Testis (tissue), 2 donors: Measurements from ENCODE around the gene MAPK8IP3.

Experiments used
- POLR2A ChIP-seq: fragments of 450-650 bp; IDR thresholded peaks from one replicate; pipeline ENCODE4 v1.6.1; 2017; ENCODE audit warnings: antibody characterized with exemption, mild to moderate bottlenecking, moderate library complexity
- TF ChIP-seq, protein P1 (sequence below), 3 experiments: fragments of 450-650 bp in 2 of 3; fragments of 200-600 bp in 1 of 3; sonication (generic) in 1 of 3; IDR thresholded peaks; one replicate each; pipeline ENCODE4 v1.5.1; 2016 to 2019; ENCODE audit warnings: antibody characterized with exemption in 3 of 3, mild to moderate bottlenecking in 2 of 3, moderate library complexity in 1 of 3

DNA sequence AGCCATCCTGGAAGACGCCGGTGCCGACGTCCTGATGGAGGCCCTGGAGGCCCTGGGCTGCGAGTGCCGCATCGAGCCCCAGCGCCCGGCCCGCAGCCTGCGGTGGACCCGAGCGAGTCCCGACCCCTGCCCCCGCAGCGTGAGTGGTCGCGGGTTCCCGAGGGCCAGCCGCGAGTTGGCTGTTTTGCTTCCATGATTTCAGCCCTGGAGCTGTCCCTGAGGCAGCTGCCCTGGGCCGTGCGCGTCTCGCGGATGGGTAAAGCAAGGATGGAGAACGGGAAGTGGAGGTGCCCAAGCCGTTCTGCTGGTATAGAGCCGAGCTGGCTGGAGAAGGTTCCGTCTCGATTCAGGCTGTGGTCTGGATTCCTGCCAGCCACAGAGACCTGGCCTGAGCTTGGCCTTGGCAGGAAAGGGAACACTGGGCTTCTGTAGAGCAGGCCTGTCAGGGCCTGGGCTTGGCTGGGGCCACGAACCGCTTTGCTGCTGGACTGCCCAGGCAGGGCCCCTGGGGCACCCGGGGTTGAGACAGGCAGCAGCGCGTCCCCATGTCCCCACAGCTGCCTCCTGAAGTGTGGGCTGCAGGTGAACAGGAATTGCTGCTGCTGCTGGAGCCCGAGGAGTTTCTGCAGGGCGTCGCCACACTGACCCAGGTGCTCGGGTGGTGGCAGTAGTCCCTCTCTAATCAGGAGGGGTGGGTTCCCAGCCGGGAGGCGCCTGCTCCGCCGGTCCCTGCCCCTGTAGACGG, 67.9 kb downstream of the MAPK8IP3 start:
- TF ChIP-seq POLR2A, result no peak
- TF ChIP-seq, protein P1, sequence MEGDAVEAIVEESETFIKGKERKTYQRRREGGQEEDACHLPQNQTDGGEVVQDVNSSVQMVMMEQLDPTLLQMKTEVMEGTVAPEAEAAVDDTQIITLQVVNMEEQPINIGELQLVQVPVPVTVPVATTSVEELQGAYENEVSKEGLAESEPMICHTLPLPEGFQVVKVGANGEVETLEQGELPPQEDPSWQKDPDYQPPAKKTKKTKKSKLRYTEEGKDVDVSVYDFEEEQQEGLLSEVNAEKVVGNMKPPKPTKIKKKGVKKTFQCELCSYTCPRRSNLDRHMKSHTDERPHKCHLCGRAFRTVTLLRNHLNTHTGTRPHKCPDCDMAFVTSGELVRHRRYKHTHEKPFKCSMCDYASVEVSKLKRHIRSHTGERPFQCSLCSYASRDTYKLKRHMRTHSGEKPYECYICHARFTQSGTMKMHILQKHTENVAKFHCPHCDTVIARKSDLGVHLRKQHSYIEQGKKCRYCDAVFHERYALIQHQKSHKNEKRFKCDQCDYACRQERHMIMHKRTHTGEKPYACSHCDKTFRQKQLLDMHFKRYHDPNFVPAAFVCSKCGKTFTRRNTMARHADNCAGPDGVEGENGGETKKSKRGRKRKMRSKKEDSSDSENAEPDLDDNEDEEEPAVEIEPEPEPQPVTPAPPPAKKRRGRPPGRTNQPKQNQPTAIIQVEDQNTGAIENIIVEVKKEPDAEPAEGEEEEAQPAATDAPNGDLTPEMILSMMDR (IDR thresholded peaks at IDR 0.05), result no peak
